ENCODE measurements around the gene ADCY3.

The ADCY3 gene

GRCh38 chr2:24832521-24832920 is 87.5 kb downstream of the ADCY3 start:
- no peak for TF ChIP-seq ZFX (IDR thresholded peaks at IDR 0.05; ENCODE audit: borderline replicate concordance)
- H3K27ac ChIP-seq, result no peak overlapping the region

- TF ChIP-seq ZFX (IDR thresholded peaks at IDR 0.05; ENCODE audit: borderline replicate concordance), result no peak
- TF ChIP-seq CTCF (IDR thresholded peaks at IDR 0.05), result no peak
- H3K27ac ChIP-seq, result no peak overlapping the region
Measured at GRCh38 chr2:24832073-24832461, 88.0 kb downstream of the ADCY3 start.

GRCh38 chr2:24831221-24832072 is 88.6 kb downstream of the ADCY3 start:
- no peak overlapping the region for H3K27ac ChIP-seq
- TF ChIP-seq ZFX (IDR thresholded peaks at IDR 0.05; ENCODE audit: borderline replicate concordance), result no peak
- TF ChIP-seq CTCF (IDR thresholded peaks at IDR 0.05), result no peak

- TF ChIP-seq ZFX (IDR thresholded peaks at IDR 0.05; ENCODE audit: borderline replicate concordance), result no peak
- TF ChIP-seq CTCF (IDR thresholded peaks at IDR 0.05), result no peak
- no peak overlapping the region for H3K27ac ChIP-seq
Measured at GRCh38 chr2:24830786-24831185, 89.3 kb downstream of the ADCY3 start.

GRCh38 chr2:24830351-24830750 is 89.7 kb downstream of the ADCY3 start:
- H3K27ac ChIP-seq, result no peak overlapping the region
- no peak for TF ChIP-seq ZFX (IDR thresholded peaks at IDR 0.05; ENCODE audit: borderline replicate concordance)

- TF ChIP-seq CTCF (IDR thresholded peaks at IDR 0.05), result no peak
- no peak for TF ChIP-seq ZFX (IDR thresholded peaks at IDR 0.05; ENCODE audit: borderline replicate concordance)
- no peak overlapping the region for H3K27ac ChIP-seq
Measured at GRCh38 chr2:24828238-24828996, 91.6 kb downstream of the ADCY3 start.

- TF ChIP-seq CTCF (IDR thresholded peaks at IDR 0.05) (peak; percentile 84), ZFX (IDR thresholded peaks at IDR 0.05; ENCODE audit: borderline replicate concordance) (no peak)
- peak overlapping the region; percentile 13; the same call in 1 of the 2 replicates for H3K27ac ChIP-seq
Measured at GRCh38 chr2:24827321-24828237, 92.5 kb downstream of the ADCY3 start.
